SHP77 (cell line): ENCODE data around the gene SPP2.

Source experiments
- DNase-seq, 2 experiments: peaks; one replicate each; lab custom pipeline; 2025; lab: John Stamatoyannopoulos, UW

SPP2 gene

GRCh38 chr2:234038076-234038802 lies 12.3 kb upstream of the SPP2 start:
- DNase-seq: no peak

- no peak for DNase-seq
Measured at GRCh38 chr2:234044157-234044556, 6.3 kb upstream of the SPP2 start.

- no peak for DNase-seq
Measured at GRCh38 chr2:234046521-234046920, 4.0 kb upstream of the SPP2 start.

- DNase-seq: no peak
Measured at GRCh38 chr2:234047361-234047760, 3.1 kb upstream of the SPP2 start.

- DNase-seq: no peak
Measured at GRCh38 chr2:234048049-234048448, 2.5 kb upstream of the SPP2 start.

GRCh38 chr2:234051374-234052070 lies 1.0 kb downstream of the SPP2 start:
- no peak for DNase-seq

- no peak for DNase-seq
Measured at GRCh38 chr2:234058881-234059280, 8.4 kb downstream of the SPP2 start.

GRCh38 chr2:234060236-234060635 lies 9.7 kb downstream of the SPP2 start:
- peak; percentile 76 to 85 for DNase-seq

GRCh38 chr2:234061624-234062257 lies 11.2 kb downstream of the SPP2 start:
- no peak for DNase-seq

GRCh38 chr2:234066587-234066986 lies 16.1 kb downstream of the SPP2 start:
- DNase-seq: no peak

- no peak for DNase-seq
Measured at GRCh38 chr2:234071664-234072063, 21.2 kb downstream of the SPP2 start.

GRCh38 chr2:234072454-234072853 lies 22.0 kb downstream of the SPP2 start:
- DNase-seq: no peak

- DNase-seq: no peak
Measured at GRCh38 chr2:234074751-234075517, 24.4 kb downstream of the SPP2 start.

- DNase-seq: no peak
Measured at GRCh38 chr2:234075518-234075915, 25.0 kb downstream of the SPP2 start.

- no peak for DNase-seq
Measured at GRCh38 chr2:234075947-234076346, 25.4 kb downstream of the SPP2 start.

GRCh38 chr2:234076451-234076850 lies 25.9 kb downstream of the SPP2 start:
- DNase-seq: no peak

- no peak for DNase-seq
Measured at GRCh38 chr2:234078129-234078528, 27.6 kb downstream of the SPP2 start.

- peak in 1 of 2 experiments; percentile 30 for DNase-seq
Measured at GRCh38 chr2:234081970-234082822, 31.7 kb downstream of the SPP2 start.

- no peak for DNase-seq
Measured at GRCh38 chr2:234083572-234084348, 33.3 kb downstream of the SPP2 start.

- no peak for DNase-seq
Measured at GRCh38 chr2:234091432-234091879, 41.0 kb downstream of the SPP2 start.
